Measurements from ENCODE around the gene PURB. TPM values are rescaled to one million over a fixed set of nuclear protein-coding genes. Genes with fewer than 3 reads are reported as not detected.

The PURB gene
- total and polyA plus RNA-seq, 9 of the 15 experiments (the other 6 are each of a cell fraction or from before 2014, with no cell fraction given): 1.6 to 14.1 (median 8.8) TPM

GRCh38 chr7:44921607-44922350, 36.4 kb upstream of the PURB start (continued):
- TF ChIP-seq ADNP (tag; IDR thresholded peaks at IDR 0.05) (0 out of 2 replicates have a peak, but pooled peaks have one; percentile 18), TCF7L2 (IDR thresholded peaks at IDR 0.05; ENCODE audit: low read depth, low read length) (no peak), POLR2AphosphoS2 (IDR thresholded peaks at IDR 0.05; ENCODE audit: low read length) (no peak), RAD21 (CRISPR knock-in tag; conservative IDR thresholded peaks at IDR 0.05 in 1 of 2, IDR thresholded peaks at IDR 0.05 in 1 of 2) (peak; percentile 90 to 91), MCM7 (IDR thresholded peaks at IDR 0.05) (no peak), GTF2B (IDR thresholded peaks at IDR 0.05; ENCODE audit: extremely low read depth, insufficient read length) (no peak), TRIM28 (IDR thresholded peaks at IDR 0.05) (no peak), POLR2A (conservative IDR thresholded peaks at IDR 0.05) (peak; percentile 74), ZEB2 (IDR thresholded peaks at IDR 0.05) (peak; percentile 77; the same call in 1 of the 2 replicates), KLF1 (tag; IDR thresholded peaks at IDR 0.05) (no peak), SIN3A (IDR thresholded peaks at IDR 0.05; ENCODE audit: borderline replicate concordance in 2 of 2, control insufficient read depth in 1 of 2, low read depth in 2 of 2, low read length in 2 of 2) (peak in 1 of 2 experiments; percentile 53; a peak in 1 of 4 replicates), TFAM (CRISPR knock-in tag; conservative IDR thresholded peaks at IDR 0.05) (no peak), ZNF785 (CRISPR knock-in tag; IDR thresholded peaks at IDR 0.05) (no peak), NELFE (IDR thresholded peaks at IDR 0.05; ENCODE audit: insufficient read depth, insufficient read length) (no peak), NONO (IDR thresholded peaks at IDR 0.05; ENCODE audit: low read depth in 2 of 2, low read length in 1 of 2) (no peak), ATF7 (IDR thresholded peaks at IDR 0.05) (peak; percentile 16; the same call in 1 of the 2 replicates), SAFB (IDR thresholded peaks at IDR 0.05; ENCODE audit: borderline replicate concordance, low read depth, low read length) (no peak)
- TF ChIP-seq, protein P1, sequence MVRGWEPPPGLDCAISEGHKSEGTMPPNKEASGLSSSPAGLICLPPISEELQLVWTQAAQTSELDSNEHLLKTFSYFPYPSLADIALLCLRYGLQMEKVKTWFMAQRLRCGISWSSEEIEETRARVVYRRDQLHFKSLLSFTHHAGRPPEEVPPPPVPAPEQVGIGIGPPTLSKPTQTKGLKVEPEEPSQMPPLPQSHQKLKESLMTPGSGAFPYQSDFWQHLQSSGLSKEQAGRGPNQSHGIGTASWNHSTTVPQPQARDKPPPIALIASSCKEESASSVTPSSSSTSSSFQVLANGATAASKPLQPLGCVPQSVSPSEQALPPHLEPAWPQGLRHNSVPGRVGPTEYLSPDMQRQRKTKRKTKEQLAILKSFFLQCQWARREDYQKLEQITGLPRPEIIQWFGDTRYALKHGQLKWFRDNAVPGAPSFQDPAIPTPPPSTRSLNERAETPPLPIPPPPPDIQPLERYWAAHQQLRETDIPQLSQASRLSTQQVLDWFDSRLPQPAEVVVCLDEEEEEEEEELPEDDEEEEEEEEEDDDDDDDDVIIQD (CRISPR knock-in tag; IDR thresholded peaks at IDR 0.05): no peak
- TF ChIP-seq, protein P2, sequence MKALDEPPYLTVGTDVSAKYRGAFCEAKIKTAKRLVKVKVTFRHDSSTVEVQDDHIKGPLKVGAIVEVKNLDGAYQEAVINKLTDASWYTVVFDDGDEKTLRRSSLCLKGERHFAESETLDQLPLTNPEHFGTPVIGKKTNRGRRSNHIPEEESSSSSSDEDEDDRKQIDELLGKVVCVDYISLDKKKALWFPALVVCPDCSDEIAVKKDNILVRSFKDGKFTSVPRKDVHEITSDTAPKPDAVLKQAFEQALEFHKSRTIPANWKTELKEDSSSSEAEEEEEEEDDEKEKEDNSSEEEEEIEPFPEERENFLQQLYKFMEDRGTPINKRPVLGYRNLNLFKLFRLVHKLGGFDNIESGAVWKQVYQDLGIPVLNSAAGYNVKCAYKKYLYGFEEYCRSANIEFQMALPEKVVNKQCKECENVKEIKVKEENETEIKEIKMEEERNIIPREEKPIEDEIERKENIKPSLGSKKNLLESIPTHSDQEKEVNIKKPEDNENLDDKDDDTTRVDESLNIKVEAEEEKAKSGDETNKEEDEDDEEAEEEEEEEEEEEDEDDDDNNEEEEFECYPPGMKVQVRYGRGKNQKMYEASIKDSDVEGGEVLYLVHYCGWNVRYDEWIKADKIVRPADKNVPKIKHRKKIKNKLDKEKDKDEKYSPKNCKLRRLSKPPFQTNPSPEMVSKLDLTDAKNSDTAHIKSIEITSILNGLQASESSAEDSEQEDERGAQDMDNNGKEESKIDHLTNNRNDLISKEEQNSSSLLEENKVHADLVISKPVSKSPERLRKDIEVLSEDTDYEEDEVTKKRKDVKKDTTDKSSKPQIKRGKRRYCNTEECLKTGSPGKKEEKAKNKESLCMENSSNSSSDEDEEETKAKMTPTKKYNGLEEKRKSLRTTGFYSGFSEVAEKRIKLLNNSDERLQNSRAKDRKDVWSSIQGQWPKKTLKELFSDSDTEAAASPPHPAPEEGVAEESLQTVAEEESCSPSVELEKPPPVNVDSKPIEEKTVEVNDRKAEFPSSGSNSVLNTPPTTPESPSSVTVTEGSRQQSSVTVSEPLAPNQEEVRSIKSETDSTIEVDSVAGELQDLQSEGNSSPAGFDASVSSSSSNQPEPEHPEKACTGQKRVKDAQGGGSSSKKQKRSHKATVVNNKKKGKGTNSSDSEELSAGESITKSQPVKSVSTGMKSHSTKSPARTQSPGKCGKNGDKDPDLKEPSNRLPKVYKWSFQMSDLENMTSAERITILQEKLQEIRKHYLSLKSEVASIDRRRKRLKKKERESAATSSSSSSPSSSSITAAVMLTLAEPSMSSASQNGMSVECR (CRISPR knock-in tag; IDR thresholded peaks at IDR 0.05): no peak
- TF ChIP-seq, protein P3, sequence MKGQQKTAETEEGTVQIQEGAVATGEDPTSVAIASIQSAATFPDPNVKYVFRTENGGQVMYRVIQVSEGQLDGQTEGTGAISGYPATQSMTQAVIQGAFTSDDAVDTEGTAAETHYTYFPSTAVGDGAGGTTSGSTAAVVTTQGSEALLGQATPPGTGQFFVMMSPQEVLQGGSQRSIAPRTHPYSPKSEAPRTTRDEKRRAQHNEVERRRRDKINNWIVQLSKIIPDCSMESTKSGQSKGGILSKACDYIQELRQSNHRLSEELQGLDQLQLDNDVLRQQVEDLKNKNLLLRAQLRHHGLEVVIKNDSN (CRISPR knock-in tag; IDR thresholded peaks at IDR 0.05): no peak
- TF ChIP-seq, protein P4, sequence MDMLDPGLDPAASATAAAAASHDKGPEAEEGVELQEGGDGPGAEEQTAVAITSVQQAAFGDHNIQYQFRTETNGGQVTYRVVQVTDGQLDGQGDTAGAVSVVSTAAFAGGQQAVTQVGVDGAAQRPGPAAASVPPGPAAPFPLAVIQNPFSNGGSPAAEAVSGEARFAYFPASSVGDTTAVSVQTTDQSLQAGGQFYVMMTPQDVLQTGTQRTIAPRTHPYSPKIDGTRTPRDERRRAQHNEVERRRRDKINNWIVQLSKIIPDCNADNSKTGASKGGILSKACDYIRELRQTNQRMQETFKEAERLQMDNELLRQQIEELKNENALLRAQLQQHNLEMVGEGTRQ (CRISPR knock-in tag; IDR thresholded peaks at IDR 0.05): no peak

All from K562 (cell line).